Measurements from ENCODE around the gene ZYX.
"Not testable (repeated sequence)": the region's sequence is repeated elsewhere in the genome, so short reads cannot be mapped to it uniquely, and the experiment has no call there.

ZYX gene

GRCh38 chr7:143397710-143398530, 16.8 kb downstream of the ZYX start:
- DNase-seq = no peak

GRCh38 chr7:143398616-143399015, 17.5 kb downstream of the ZYX start:
- no peak for DNase-seq

- DNase-seq = no peak
These were observed 18.0 kb downstream of the ZYX start for GRCh38 chr7:143399151-143399550.

- no peak for DNase-seq
These were observed 18.5 kb downstream of the ZYX start for GRCh38 chr7:143399642-143400041.

GRCh38 chr7:143401265-143401664, 20.1 kb downstream of the ZYX start:
- DNase-seq = no peak

GRCh38 chr7:143402233-143402632, 21.1 kb downstream of the ZYX start:
- not testable (repeated sequence) for DNase-seq

GRCh38 chr7:143405173-143406001, 24.2 kb downstream of the ZYX start:
- DNase-seq = no peak

- DNase-seq = no peak
These were observed 24.8 kb downstream of the ZYX start for GRCh38 chr7:143406002-143406357.

GRCh38 chr7:143407287-143408251, 26.4 kb downstream of the ZYX start:
- peak; percentile 36 for DNase-seq

- no peak for DNase-seq
These were observed 27.1 kb downstream of the ZYX start for GRCh38 chr7:143408252-143408685.

GRCh38 chr7:143408686-143409561, 27.8 kb downstream of the ZYX start, which contains the start of gene EPHA1:
Gene EPHA1 (minus strand): TSS chr7:143408856. CDS start chr7:143408805, 51 bp downstream.
- DNase-seq = peak; percentile 30

GRCh38 chr7:143410521-143411004, 29.4 kb downstream of the ZYX start:
- DNase-seq = no peak

GRCh38 chr7:143411976-143412708, 31.0 kb downstream of the ZYX start:
- DNase-seq = no peak

- no peak for DNase-seq
These were observed 32.0 kb downstream of the ZYX start for GRCh38 chr7:143413123-143413522.

- not testable (repeated sequence) for DNase-seq
These were observed 34.1 kb downstream of the ZYX start for GRCh38 chr7:143415209-143415608.

- DNase-seq = no peak
These were observed 34.7 kb downstream of the ZYX start for GRCh38 chr7:143415742-143416397.

GRCh38 chr7:143416565-143417149, 35.5 kb downstream of the ZYX start:
- no peak for DNase-seq

- no peak for DNase-seq
These were observed 36.7 kb downstream of the ZYX start for GRCh38 chr7:143417734-143418383.

All from effector CD4-positive, alpha-beta T cell (primary cell).